Measurements from ENCODE around the gene HIGD1A.
A peak's percentile ranks its signal among the peaks of the same experiment; 100 is the strongest.

The HIGD1A gene

DNA sequence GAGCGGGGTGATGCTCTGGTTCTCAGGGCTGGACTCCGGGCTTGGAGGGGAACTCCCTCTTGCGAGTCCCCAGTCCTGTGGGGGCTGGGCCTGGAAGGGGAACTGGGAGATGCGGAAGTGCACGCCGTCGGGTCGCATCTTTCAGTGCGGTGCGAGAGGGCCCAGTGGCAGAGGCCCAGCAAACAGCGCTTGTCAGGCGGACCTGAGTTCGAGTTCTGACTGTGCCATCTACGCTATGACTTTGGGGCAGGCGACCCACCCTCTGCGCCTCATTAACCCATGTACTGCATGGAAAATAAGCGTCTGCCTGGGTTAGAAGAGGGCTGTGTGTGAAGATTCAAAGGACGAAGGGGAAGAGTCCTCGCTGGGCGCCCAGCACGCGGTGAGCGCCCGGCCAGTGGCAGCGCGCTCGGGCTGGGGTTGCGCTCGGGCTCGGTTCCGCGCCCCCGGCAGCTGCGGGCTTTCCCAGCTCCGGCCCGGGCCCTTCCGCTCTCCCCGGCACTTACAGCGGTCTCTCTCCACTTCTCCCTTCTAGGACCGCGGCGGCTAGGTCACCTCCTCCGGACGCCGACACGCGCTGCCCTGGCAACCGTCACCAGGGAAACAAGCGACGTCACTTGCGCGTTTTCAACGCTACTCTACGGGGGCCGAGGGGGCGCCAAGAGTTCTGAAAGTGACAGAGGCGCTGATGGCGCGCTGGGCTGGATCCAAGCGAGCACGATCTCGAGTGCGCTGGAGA, 31.5 kb downstream of the HIGD1A start, which contains the start of gene CCDC13:
Gene CCDC13 (minus strand): TSS at position 584 of the 739 bp plus-strand sequence. CDS start 14,908 bp downstream, outside the sequence.
- peak within 1 kb of the TSS; percentile 81 to 88 for H3K27ac Mint-ChIP-seq
- H3K36me3 Mint-ChIP-seq (ENCODE audit: insufficient read depth): peaks cover 5% of the 10 kb centered on the region
- ATAC-seq (replicated peaks) (peak; percentile 92), DNase-seq (peak; percentile 82 to 84 (median 83))
- peaks cover 0 to 2% of the 10 kb centered on the region in 2 donors for H3K9me3 Mint-ChIP-seq
- no peaks in the 10 kb centered on the region for H3K27me3 Mint-ChIP-seq
- peak within 1 kb of the TSS; percentile 84 to 88 for H3K4me3 Mint-ChIP-seq
- H3K4me1 Mint-ChIP-seq (ENCODE audit: low read depth in 2 of 2): peaks cover 9 to 11% of the 10 kb centered on the region in 2 donors

DNA sequence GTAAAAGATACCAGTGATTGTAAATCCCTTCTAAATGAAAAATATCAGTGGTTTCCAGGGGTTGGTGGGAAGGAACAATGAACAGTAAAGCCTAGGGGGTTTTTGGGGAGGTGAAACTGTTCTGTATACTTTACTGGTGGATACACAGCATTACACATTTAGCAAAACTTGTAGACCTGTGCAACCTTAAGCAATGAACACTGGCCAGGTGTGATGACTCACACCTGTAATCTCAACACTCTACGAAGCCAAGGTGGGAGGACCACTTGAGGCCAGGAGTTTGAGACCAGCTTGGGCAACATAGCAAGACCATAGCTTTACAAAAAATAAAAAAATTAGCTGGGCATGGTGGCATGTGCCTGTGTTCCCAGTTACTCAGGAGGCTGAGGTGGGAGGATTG, 33.0 kb downstream of the HIGD1A start:
- no peaks in the 10 kb centered on the region for H3K27me3 Mint-ChIP-seq
- no peak overlapping the region for H3K27ac Mint-ChIP-seq
- H3K4me3 Mint-ChIP-seq: no peak overlapping the region
- peaks cover 0 to 2% of the 10 kb centered on the region in 2 donors for H3K9me3 Mint-ChIP-seq
- H3K4me1 Mint-ChIP-seq (ENCODE audit: low read depth in 2 of 2): peaks cover 9 to 11% of the 10 kb centered on the region in 2 donors
- H3K36me3 Mint-ChIP-seq (ENCODE audit: insufficient read depth): peaks cover 5% of the 10 kb centered on the region
- no peak for ATAC-seq (replicated peaks)
- DNase-seq: no peak

DNA sequence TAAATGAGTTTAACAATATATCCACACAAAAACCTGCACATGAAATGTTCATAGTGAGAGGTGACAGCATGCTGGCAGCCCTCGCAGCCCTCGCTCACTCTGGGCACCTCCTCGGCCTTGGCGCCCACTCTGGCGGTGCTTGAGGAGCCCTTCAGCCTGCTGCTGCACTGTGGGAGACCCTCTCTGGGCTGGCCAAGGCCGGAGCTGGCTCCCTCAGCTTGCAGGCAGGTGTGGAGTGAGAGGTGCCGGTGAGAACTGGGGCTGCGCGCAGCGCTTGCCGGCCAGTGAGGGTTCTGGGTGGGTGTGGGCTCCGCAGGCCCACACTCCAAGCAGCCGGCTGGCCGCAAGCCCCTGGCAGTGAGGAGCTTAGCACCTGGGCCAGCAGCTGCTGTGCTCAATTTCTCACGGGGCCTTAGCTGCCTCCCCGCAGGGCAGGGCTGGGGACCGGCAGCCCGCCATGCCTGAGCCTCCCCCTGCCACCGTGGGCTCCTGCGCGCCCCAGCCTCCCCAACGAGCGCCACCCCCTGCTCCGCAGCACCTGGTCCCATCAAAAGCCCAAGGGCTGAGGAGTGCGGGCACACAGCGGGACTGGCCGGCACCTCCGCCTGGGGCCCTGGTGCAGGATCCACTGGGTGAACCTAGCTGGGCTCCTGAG, 34.7 kb downstream of the HIGD1A start:
- ATAC-seq (replicated peaks) (no peak), DNase-seq (no peak)
- Mint-ChIP-seq H3K36me3 (ENCODE audit: insufficient read depth) (peaks cover 5% of the 10 kb centered on the region), H3K27ac (no peak overlapping the region), H3K27me3 (peaks cover 0 to 6% of the 10 kb centered on the region in 2 donors), H3K9me3 (peaks cover 0 to 2% of the 10 kb centered on the region in 2 donors), H3K4me1 (ENCODE audit: low read depth in 2 of 2) (peaks cover 9 to 11% of the 10 kb centered on the region in 2 donors), H3K4me3 (no peak overlapping the region)

DNA sequence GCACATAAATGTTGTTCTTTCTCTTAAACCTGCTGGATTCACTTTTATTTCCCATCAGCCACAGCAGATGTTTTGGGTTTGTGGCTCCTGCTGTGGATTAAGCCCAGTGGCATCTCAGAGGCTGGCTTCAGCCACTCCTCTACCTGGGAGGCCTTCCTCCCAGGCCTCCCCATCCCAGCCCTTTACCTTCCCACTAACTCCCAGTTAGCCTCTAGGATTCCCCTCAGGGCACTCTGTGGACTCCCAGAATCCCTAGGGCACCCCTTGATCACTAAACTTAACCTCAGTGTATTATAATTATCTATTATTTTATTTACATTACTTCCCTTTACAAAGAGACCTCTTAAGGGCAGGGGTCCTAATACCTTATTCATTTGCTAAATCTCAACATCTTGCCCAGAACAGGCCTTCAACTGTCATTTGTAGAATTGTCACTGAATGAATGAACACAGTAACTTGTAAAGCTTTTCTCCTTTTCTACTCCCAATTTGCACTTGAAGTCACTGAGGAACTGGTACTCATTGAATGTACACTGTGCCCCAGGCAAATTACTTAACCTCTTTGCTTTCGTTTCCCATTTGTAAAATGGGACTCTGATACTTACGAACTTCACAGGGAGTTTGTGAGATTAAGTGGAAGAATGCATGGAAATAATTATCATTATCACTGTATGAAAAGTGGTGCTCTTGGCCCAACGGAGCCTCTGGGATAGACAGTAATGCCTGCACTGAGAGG, 39.6 kb downstream of the HIGD1A start:
- DNase-seq: no peak
- Mint-ChIP-seq H3K27me3 (peaks cover 0 to 6% of the 10 kb centered on the region in 2 donors), H3K9me3 (no peaks in the 10 kb centered on the region), H3K4me1 (ENCODE audit: low read depth in 2 of 2) (no peaks in the 10 kb centered on the region), H3K27ac (no peak overlapping the region), H3K4me3 (no peak overlapping the region), H3K36me3 (ENCODE audit: insufficient read depth) (no peaks in the 10 kb centered on the region)
- ATAC-seq (replicated peaks): no peak

DNA sequence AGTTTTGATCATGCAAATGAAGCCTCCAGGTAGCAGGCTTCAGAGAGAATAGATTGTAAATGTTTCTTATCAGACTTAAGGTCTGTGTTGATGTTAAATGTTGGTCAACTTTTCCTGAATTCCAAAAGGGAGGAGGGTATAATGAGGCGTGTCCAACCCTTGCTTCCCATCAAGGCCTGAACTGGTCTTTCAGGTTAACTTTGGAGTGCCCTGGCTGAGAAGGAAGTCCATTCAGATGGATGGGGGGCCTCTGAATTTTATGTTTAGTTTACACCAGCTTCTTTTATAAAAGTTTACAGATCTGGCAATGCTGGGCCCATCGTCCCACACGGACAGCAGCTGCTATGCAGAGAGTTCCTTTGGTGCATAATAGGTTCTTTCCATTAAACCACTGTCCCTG, 40.2 kb downstream of the HIGD1A start:
- DNase-seq (no peak), ATAC-seq (replicated peaks) (no peak)
- Mint-ChIP-seq H3K27ac (no peak overlapping the region), H3K27me3 (peaks cover 0 to 8% of the 10 kb centered on the region in 2 donors), H3K36me3 (ENCODE audit: insufficient read depth) (no peaks in the 10 kb centered on the region), H3K9me3 (no peaks in the 10 kb centered on the region), H3K4me3 (no peak overlapping the region), H3K4me1 (ENCODE audit: low read depth in 2 of 2) (no peaks in the 10 kb centered on the region)

DNA sequence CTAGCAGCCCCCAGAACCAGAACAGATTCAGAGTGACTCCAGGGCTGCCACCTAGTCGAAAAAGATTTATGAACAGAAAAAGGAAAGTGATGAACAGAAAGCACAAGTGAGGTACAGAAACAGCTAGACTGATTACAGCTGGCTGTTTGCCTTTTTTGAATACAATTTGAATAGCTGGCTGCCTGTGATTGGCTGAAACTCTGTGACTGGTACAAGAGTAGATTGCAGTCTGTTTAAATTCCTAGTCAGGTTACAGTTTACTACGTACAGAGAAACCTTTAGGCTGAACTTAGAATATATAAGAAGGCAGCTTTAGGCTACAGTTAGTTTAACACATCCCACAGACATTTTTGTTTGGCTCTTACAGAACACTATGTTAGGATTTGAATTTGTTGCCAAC, 41.3 kb downstream of the HIGD1A start:
- Mint-ChIP-seq H3K9me3 (no peaks in the 10 kb centered on the region), H3K36me3 (ENCODE audit: insufficient read depth) (no peaks in the 10 kb centered on the region), H3K4me1 (ENCODE audit: low read depth in 2 of 2) (no peaks in the 10 kb centered on the region), H3K4me3 (no peak overlapping the region), H3K27me3 (peaks cover 9 to 19% of the 10 kb centered on the region in 2 donors), H3K27ac (no peak overlapping the region)
- DNase-seq: no peak
- no peak for ATAC-seq (replicated peaks)

DNA sequence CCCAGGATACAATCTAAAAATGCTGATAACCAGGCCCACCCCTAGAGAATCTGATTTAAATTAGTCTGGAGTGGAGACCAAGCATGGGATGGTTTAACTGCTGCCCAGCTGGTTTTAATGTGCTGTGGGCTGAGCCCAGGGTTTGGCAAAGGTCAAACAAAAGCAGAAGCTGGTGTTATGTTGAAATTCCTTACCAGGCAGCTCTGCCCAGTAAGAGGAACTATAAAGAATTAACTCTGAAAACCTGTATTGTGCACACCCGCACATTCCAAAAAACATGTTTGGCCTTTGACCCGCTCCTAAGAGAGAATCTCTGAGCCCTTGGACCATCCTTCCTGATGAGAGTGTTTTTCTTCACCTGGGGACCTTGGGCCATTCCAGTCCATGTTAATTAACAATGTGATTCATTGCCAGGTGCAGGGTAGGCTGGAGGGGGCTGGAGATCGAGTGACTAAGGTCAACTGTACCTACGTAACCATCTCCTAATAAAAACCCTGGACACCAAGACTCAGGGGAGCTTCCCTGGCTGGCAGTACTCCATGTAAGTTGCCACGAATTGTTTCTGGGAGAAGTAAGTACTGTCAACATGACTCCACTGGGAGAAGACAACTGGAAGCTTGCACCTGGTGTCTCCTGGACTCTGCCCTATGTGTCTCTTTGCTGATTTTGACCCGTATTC, 42.1 kb downstream of the HIGD1A start:
- DNase-seq (no peak), ATAC-seq (replicated peaks) (no peak)
- no peaks in the 10 kb centered on the region for H3K9me3 Mint-ChIP-seq
- H3K4me3 Mint-ChIP-seq: no peak overlapping the region
- no peaks in the 10 kb centered on the region for H3K36me3 Mint-ChIP-seq (ENCODE audit: insufficient read depth)
- H3K27me3 Mint-ChIP-seq: peaks cover 9 to 21% of the 10 kb centered on the region in 2 donors
- no peak overlapping the region for H3K27ac Mint-ChIP-seq
- H3K4me1 Mint-ChIP-seq (ENCODE audit: low read depth in 2 of 2): no peaks in the 10 kb centered on the region

DNA sequence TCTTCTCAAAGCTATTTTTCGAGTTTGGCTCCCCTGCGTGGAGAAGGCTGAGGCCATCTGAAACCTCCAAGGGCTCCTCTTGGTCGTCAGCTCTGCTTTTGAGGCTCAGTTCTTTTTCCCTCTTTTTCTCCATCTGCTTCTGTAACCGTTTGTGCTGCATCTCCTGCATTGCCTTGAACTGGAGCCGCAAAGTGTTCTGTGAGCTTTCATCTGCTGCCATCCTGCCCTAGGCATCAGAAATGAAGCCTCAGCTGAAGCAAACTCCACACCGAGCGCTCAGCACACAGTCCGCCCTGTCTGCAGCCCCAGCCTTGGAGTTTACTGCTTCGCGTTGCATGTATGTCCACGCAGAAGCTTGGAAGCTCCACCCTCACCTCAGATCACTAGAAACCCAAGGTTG, 46.2 kb downstream of the HIGD1A start:
- ATAC-seq (replicated peaks): no peak
- peaks cover 9 to 15% of the 10 kb centered on the region in 2 donors for H3K27me3 Mint-ChIP-seq
- H3K4me1 Mint-ChIP-seq (ENCODE audit: low read depth in 2 of 2): no peaks in the 10 kb centered on the region
- H3K9me3 Mint-ChIP-seq: no peaks in the 10 kb centered on the region
- no peak for DNase-seq
- no peak overlapping the region for H3K4me3 Mint-ChIP-seq
- H3K36me3 Mint-ChIP-seq (ENCODE audit: insufficient read depth): no peaks in the 10 kb centered on the region
- no peak overlapping the region for H3K27ac Mint-ChIP-seq

DNA sequence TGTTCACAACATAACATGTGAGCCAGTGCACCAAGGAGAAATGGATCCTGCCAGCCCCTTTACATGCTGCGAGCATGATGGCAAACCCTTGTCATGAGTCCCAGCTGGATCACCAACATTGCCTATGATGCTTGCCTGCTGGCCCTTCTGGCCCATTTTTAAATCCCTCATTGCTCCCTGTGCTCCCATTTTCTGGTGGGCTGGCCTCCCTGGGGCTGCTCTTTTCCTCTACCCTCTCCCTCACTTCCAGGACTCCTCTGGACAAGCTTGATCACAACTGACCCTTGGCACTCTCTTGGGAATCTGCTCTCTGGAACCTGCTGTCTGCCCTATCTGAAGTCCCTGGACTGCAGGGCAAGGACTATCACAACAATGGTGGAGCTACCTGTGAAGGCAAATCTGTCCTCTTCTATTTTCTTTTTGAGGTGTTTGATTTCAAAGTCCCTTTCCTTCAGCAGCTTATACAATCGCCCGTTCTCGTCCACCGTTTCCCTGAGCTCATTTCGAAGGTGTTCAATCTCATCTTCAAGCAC, 47.5 kb downstream of the HIGD1A start:
- ATAC-seq (replicated peaks) (no peak), DNase-seq (no peak)
- no peak overlapping the region for H3K4me3 Mint-ChIP-seq
- H3K27ac Mint-ChIP-seq: peak overlapping the region in 1 of 2 donors; percentile 26
- peaks cover 9 to 15% of the 10 kb centered on the region in 2 donors for H3K27me3 Mint-ChIP-seq
- H3K4me1 Mint-ChIP-seq (ENCODE audit: low read depth in 2 of 2): no peaks in the 10 kb centered on the region
- H3K36me3 Mint-ChIP-seq (ENCODE audit: insufficient read depth): no peaks in the 10 kb centered on the region
- H3K9me3 Mint-ChIP-seq: no peaks in the 10 kb centered on the region

DNA sequence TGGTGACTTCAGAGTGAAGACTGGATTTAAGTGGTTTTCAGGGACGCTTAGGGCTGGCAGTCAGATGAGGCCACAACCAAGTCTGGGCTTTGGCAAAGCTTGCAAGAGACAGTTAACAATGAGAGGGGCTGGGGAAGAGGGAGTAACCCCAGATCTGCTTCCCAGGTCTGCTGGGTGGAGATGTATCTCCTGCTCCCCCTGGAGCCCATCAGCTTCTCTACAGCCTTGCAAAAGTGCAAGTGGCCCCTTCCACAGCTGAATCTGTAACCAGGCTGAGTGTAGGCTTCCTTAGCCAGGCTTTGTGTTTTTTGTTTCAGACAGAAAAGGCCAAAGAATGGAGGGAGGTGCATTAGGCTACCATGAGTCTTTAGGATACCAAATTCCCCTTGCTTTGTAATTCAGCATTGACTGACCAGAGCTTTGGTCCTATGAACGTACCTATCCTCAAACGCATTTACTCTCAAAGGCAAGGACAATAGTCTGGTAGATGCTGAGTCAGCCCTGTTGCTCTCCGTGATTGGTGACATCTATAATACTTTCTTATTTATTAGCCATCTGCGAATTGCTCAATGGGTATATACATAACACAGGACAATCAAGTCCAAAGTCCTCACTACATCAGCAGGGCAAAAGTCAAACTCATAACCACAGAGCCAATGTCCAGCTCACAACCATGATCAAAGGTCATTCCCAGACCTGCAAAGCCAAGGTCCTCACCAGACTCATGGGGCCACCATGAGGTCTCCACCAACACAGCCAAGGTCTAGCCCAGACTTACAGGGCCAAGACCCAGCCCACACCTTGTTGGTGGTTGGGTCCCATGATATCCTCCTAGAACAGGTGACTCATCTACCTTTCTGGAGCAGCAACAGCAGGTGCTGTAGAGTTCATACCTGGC, 48.4 kb downstream of the HIGD1A start:
- Mint-ChIP-seq H3K27ac (no peak overlapping the region), H3K4me3 (no peak overlapping the region), H3K27me3 (peaks cover 9 to 15% of the 10 kb centered on the region in 2 donors), H3K4me1 (ENCODE audit: low read depth in 2 of 2) (no peaks in the 10 kb centered on the region), H3K9me3 (no peaks in the 10 kb centered on the region), H3K36me3 (ENCODE audit: insufficient read depth) (no peaks in the 10 kb centered on the region)
- DNase-seq: no peak
- ATAC-seq (replicated peaks): no peak

DNA sequence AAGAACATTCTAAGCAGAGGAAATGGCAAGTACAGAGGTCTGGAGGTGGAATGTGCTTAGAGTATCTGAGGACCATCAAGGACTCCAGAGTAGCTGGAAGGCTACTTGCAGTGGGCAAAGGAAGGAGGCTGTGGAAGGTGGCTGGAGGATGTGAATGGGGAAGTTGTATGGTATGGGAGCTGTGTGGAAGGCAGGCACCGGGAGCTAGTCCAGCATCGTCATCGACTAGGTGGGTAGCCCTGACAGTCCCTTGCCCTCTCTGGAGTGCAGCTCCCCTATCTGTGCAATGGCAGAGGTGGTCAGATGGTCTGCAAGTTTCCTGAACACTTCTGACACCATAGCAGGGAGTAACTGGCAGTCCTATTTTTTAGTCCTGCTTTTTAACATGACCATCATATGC, 50.5 kb downstream of the HIGD1A start:
- Mint-ChIP-seq H3K4me3 (no peak overlapping the region), H3K9me3 (no peaks in the 10 kb centered on the region), H3K27me3 (peaks cover 7 to 10% of the 10 kb centered on the region in 2 donors), H3K4me1 (ENCODE audit: low read depth in 2 of 2) (no peaks in the 10 kb centered on the region), H3K36me3 (ENCODE audit: insufficient read depth) (peaks cover 3% of the 10 kb centered on the region), H3K27ac (no peak overlapping the region)
- ATAC-seq (replicated peaks) (no peak), DNase-seq (no peak)

DNA sequence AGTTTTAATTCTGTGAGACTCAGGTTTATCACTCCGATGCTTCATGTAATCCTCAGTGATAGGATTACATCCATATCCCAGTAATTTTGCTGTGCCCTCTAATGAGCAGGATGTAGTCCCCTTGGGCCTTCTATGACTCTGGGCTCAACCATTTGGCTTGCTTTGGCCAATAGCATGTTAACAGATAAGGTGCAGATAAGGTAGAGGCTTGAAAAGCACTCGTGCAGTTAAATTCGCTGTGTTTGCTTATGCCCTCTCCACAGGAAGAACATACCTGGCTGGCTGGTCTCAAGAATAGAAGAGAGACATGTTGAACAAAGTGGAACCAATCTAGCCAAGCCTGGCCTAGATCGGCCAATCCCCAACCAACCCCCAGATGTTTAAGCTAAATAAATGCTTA, 51.3 kb downstream of the HIGD1A start:
- Mint-ChIP-seq H3K4me1 (ENCODE audit: low read depth in 2 of 2) (peaks cover 4 to 5% of the 10 kb centered on the region in 2 donors), H3K36me3 (ENCODE audit: insufficient read depth) (peaks cover 3% of the 10 kb centered on the region), H3K4me3 (no peak overlapping the region), H3K9me3 (no peaks in the 10 kb centered on the region), H3K27ac (no peak overlapping the region), H3K27me3 (peaks cover 0 to 2% of the 10 kb centered on the region in 2 donors)
- ATAC-seq (replicated peaks) (no peak), DNase-seq (no peak)

Data from effector memory CD8-positive, alpha-beta T cell (primary cell).